Activated T-cell treated with anti-CD3 and anti-CD28 coated beads for 24 hours (primary cell): ENCODE measurements around the gene LAIR1.
"Not testable (repeated sequence)": the region's sequence is repeated elsewhere in the genome, so short reads cannot be mapped to it uniquely, and the experiment has no call there.

Source experiments
- DNase-seq: peaks from one replicate; pipeline ENCODE4 v3.0.0-alpha.2; 2020; ENCODE audit warnings: low read depth

LAIR1 gene

GRCh38 chr19:54339646-54340358, 24.9 kb downstream of the LAIR1 start:
- no peak for DNase-seq

- DNase-seq, result no peak
Measured at GRCh38 chr19:54338521-54338920, 26.2 kb downstream of the LAIR1 start.

GRCh38 chr19:54337858-54338230, 26.9 kb downstream of the LAIR1 start:
- no peak for DNase-seq

GRCh38 chr19:54336893-54337857, 27.6 kb downstream of the LAIR1 start:
- DNase-seq, result no peak

- DNase-seq, result no peak
Measured at GRCh38 chr19:54335979-54336892, 28.5 kb downstream of the LAIR1 start.

- DNase-seq, result no peak
Measured at GRCh38 chr19:54335164-54335563, 29.6 kb downstream of the LAIR1 start.

- no peak for DNase-seq
Measured at GRCh38 chr19:54333586-54334298, 31.0 kb downstream of the LAIR1 start.

- no peak for DNase-seq
Measured at GRCh38 chr19:54332149-54332548, 32.6 kb downstream of the LAIR1 start.

GRCh38 chr19:54331626-54332025, 33.1 kb downstream of the LAIR1 start:
- no peak for DNase-seq

- DNase-seq, result no peak
Measured at GRCh38 chr19:54329476-54330165, 35.1 kb downstream of the LAIR1 start.

- not testable (repeated sequence) for DNase-seq
Measured at GRCh38 chr19:54328781-54329180, 36.0 kb downstream of the LAIR1 start.

- DNase-seq, result no peak
Measured at GRCh38 chr19:54325631-54326030, 39.1 kb downstream of the LAIR1 start.

- DNase-seq, result peak; percentile 42
Measured at GRCh38 chr19:54325194-54325621, 39.5 kb downstream of the LAIR1 start.

GRCh38 chr19:54324071-54324470, 40.7 kb downstream of the LAIR1 start:
- DNase-seq, result no peak

GRCh38 chr19:54322934-54323333, 41.8 kb downstream of the LAIR1 start:
- DNase-seq, result not testable (repeated sequence)

- not testable (repeated sequence) for DNase-seq
Measured at GRCh38 chr19:54322295-54322694, 42.4 kb downstream of the LAIR1 start.

- DNase-seq, result no peak
Measured at GRCh38 chr19:54319892-54320670, 44.6 kb downstream of the LAIR1 start.

GRCh38 chr19:54319049-54319448, 45.7 kb downstream of the LAIR1 start:
- DNase-seq, result no peak

GRCh38 chr19:54317965-54318240, 46.8 kb downstream of the LAIR1 start:
- DNase-seq, result no peak
